ENCODE data around the gene ACSM2B.
"Not testable (repeated sequence)": the region's sequence is repeated elsewhere in the genome, so short reads cannot be mapped to it uniquely, and the experiment has no call there.

Gene ACSM2B, protein sequence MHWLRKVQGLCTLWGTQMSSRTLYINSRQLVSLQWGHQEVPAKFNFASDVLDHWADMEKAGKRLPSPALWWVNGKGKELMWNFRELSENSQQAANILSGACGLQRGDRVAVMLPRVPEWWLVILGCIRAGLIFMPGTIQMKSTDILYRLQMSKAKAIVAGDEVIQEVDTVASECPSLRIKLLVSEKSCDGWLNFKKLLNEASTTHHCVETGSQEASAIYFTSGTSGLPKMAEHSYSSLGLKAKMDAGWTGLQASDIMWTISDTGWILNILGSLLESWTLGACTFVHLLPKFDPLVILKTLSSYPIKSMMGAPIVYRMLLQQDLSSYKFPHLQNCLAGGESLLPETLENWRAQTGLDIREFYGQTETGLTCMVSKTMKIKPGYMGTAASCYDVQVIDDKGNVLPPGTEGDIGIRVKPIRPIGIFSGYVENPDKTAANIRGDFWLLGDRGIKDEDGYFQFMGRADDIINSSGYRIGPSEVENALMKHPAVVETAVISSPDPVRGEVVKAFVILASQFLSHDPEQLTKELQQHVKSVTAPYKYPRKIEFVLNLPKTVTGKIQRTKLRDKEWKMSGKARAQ
- long read RNA-seq, donor 1, transcript ACSM2B-201 (14 exons, 2,935 nt), result major isoform, 11 of 25 reads
- long read RNA-seq, donor 1, partial matches to known transcripts, result 6 of 25 reads
- long read RNA-seq, donor 1, other reads (novel, unspliced or antisense), result 0 of 25 reads
- long read RNA-seq, donor 2, transcript ACSM2B-201 (14 exons, 2,935 nt), result major isoform, 5 of 9 reads
- long read RNA-seq, donor 2, partial matches to known transcripts, result 0 of 9 reads
- long read RNA-seq, donor 2, other reads (novel, unspliced or antisense), result 0 of 9 reads
- long read RNA-seq, donor 3, partial matches to known transcripts, result 0 of 7 reads
- long read RNA-seq, donor 3, other reads (novel, unspliced or antisense), result 0 of 7 reads
- long read RNA-seq, donor 4, transcript ACSM2B-201 (14 exons, 2,935 nt), result major isoform, 7 of 14 reads
- long read RNA-seq, donor 4, transcript ACSM2B-205 (2 exons, 734 nt), result minor isoform, 6 of 14 reads
- long read RNA-seq, donor 4, partial matches to known transcripts, result 0 of 14 reads
- long read RNA-seq, donor 4, other reads (novel, unspliced or antisense), result 0 of 14 reads
- long read RNA-seq, donor 5, transcript ACSM2B-201 (14 exons, 2,935 nt), result major isoform, 6 of 8 reads
- long read RNA-seq, donor 5, partial matches to known transcripts, result 0 of 8 reads
- long read RNA-seq, donor 5, other reads (novel, unspliced or antisense), result 0 of 8 reads
- long read RNA-seq, donor 6, transcript ACSM2B-201 (14 exons, 2,935 nt), result major isoform, 7 of 13 reads
- long read RNA-seq, donor 6, partial matches to known transcripts, result 0 of 13 reads
- long read RNA-seq, donor 6, other reads (novel, unspliced or antisense), result 0 of 13 reads
- long read RNA-seq, donor 7, result 0 reads
- long read RNA-seq, donor 8, transcript ACSM2B-201 (14 exons, 2,935 nt), result major isoform, 7 of 11 reads
- long read RNA-seq, donor 8, partial matches to known transcripts, result 0 of 11 reads
- long read RNA-seq, donor 8, other reads (novel, unspliced or antisense), result 0 of 11 reads

DNA sequence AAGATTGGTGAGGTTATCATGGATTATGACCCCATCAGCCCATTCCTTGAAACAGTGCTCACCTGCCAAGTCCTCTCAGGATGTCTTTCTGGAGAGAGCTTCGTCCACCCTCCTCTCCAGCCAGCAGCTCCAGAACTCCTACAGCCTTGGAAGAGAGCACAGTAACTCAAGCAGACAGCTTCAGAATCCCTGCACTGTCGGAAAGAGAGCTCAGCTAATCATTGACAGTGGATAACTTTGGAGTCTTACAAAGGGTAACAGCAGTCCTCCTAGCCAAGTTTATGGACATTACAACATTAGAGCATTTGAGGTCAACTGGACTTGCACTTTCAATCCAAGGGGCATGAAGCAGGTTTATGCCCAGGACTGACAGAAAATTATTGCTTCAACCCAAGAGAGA is at the start of gene ACSM2B:
TSS of gene ACSM2B (minus strand) at position 223 of the 400 bp plus-strand sequence. CDS start 11,522 bp downstream, outside the sequence.
- not testable (repeated sequence) for DNase-seq

DNA sequence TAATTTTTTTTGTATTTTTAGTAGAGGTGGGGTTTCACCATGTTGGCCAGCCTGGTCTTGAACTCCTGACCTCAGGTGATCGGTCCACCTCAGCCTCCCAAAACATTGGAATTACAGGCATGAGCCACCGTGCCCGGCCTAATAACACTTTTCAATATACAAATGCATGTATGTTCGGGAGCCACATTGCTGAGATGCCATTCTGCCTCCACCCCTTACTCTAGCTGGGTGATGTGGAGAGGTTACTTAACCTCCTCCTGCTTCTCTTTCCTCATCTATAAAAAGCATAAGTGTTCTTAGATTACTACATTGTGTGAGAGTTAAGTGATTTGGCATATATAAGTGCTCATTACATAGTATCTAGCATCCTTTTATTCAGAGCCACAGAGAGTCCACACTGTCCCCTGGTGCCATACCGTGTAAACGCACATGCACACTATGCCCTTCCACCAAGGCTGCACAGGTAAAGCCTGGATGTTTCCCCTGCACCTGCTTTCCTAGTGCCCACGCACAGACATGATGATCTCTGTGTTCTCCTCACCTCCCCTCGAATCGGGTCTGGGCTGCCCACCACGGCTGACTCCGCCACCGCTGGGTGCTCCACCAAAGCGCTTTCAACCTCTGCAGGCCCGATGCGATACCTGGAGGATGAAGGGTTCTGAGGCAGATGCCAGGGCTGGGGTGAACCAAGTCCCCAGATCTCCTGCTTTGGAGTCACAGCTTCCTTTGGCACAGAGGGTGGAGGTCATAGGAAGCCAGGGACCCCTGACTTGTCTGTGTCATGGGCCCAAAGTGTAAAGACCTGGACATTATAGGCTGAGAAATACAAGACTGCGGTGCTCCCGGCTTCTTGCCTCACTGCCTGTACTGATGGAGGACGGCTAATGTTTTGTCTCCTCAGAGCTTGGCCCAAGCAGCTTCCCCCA is 49.0 kb upstream of the ACSM2B start:
- DNase-seq, result no peak

DNA sequence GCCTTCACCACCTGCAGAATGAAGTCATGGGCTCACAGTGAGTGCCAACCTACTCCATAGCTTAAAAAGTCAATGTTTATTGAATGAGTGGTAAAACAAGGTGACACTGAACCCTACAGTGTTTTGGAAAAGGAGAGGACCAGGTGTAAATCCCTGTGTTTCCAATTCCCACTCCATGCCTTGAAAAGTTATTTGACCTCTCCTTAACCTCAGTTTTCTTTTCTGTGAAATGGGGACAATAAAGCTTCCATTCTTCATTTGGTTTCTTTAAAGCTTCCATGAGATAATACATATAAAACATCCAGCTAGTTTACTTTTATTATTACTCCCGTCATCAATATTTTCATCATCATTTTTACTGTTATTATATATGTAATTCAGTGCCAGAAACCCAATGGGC is 48.0 kb upstream of the ACSM2B start:
- DNase-seq, result no peak

DNA sequence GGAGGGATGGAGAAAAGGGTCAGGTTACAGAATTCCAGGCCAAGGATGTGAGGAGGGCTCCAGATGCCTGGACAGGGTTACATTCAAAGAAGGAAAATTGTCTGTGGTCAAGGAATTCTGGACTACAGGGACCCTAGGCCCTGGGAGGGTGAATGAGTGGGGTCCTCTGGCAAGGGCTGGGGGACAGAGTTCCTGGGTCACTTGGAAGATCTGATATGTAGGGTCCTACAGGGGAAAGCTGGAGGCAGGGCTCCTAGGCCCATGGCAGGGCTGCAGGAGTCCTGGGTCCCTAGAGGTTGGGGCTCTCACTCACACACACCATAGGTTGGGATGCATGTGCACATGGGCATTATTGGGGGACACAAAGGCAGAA is 46.3 kb upstream of the ACSM2B start:
- DNase-seq, result no peak

DNA sequence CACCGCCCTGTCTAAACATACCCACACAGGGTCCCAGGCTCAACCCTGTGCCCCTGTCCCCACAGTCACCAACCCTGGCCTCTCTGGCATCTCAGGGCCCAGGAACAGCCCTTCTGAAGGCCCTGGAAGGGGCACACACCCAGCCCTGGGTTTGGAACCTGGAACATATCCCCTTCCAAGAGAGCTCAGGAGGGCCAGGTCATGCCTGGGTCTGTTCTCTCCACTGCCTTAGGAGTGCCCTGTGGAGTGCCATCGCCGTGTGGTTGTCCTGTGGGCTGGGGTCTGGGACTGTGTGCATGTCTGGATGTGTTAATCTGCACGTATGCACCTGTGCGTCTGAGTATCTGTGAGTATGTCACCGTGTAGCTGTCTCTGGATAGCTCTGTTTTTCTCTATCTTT is 45.2 kb upstream of the ACSM2B start:
- DNase-seq, result no peak

DNA sequence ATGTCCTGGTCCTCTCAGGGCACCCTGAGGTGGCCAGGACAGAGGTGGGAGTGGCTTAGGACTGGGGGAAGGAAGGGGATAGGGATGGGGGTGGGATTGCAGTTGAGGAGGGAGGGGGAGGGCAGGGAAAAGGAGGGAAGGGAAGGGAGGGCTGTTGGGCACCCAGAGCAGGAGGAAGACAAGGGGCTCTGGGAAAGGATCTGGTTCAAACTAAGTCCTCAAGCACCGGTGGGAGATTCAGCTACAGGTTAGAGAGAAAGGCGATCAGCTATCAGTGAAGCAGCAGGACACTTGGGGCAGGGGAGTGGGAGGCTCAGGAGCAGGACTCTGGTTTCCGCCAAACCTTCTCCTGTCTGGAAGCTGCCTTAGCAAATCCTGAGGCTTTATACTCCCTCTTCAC is 44.6 kb upstream of the ACSM2B start:
- no peak for DNase-seq

DNA sequence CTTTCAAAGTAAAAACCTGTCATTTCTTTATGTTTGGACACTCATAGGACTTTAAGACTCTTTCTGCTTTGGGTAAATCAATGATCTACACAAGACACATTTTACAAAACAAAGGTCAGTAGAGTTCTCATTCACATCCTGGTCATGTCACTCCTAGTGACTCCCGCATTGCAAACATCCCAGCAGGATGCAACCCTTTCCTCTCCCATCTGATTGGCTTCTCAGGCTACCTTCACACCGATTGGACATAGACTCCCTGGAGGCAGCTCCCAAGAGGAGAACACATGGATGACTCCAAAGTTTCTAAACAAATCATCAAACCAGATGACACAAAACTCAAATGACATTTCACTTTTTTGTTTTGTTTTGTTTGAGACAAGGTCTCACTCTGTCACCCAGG is 43.8 kb upstream of the ACSM2B start:
- no peak for DNase-seq

DNA sequence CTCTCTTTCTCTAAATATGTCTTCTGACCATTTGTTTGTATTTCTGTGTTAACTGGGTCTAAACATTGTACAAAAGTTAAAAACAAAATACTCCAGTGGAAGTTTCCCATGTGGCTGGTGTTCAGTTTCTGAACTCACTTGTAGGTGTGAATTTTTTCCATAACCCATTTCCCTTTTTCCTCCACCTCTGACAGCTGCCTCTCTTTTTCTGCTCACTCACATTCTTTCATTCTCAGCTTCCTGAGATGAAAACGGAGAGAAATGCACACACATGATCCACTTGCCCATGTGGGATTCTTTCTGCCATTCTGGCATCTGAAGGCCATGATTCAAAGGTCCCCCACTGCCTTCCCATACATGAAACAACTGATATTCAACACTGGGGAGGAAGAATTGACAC is 41.1 kb upstream of the ACSM2B start:
- DNase-seq, result no peak

DNA sequence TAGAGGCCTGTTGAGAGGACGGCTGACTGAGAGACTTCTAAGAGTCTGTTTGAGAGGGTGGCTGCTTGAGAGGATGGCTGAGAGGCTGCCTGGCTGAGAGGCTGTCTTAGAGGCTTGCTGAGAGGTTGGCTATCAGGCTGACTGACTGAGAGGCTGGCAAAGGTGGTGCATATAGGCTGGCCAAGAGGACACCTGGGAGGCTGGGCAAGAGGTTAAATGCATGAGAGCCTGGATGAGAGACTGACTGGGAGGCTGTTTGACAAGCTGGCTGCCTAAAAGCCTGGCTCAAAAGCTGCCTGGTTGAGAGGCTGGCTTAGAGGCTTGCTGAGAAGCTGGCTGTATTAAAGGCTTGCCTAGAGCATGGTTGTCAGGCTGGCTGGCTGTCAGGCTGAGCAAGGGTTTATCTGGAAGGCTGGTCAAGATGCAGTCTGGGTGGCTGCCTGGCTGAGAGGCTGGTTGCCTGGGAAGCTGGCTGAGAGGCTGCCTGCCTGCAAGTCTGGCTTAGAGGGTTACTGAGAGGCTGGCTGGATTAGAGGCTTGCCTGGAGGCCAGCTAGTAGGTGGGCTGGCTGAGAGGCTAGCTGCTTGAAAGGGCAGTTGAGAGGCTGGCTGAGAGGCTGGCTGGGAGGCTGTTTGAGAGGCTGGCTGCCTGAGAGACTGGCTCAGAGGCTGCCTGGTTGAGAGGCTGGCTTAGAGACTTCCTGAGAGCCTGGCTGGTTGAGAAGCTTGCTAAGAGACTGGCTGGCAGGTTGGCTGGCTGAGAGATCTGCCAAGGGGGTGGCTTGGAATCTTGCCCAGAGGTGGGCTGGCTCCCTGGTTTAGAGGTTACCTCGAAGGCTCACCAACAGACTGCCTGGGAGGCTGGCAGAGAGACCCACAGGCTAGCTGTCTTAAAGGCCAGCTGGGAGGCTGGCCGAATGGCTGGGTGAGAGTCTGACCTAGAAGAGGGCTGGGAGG is 38.3 kb upstream of the ACSM2B start:
- DNase-seq, result no peak

DNA sequence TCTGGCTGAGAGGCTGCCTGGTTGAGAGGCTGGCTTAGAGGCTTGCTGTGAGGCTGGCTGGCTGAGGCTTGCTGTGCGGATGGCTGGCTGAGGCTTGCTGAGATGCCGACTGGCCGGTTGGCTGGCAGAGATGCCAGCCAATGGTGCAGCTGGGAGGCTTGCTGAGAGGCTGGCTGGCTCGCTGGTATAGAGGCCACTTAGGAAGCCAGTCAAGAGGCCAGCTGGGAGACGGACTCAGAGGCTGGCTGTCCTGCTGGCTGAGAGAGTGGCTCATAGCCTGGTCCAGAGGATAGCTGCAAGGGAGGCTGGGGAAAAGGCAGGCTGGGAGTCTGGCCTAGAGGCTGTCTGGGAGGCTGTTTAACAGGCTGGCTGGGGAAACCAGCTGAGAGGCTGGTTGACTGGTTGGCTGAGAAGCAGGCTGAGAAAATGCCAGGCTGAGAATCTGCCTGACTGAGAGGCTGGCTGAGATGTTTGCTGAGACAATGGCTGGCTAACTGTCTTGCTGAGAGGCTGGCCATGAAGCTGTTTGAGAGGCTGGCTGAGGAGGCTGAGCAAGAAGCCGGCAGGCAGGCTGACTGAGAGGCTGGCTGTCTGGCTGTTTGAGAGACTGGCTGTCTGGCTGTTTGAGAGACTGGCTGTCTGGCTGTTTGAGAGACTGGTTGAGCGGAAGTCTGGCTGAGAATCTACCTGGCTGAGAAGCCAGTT is 37.5 kb upstream of the ACSM2B start:
- no peak for DNase-seq

DNA sequence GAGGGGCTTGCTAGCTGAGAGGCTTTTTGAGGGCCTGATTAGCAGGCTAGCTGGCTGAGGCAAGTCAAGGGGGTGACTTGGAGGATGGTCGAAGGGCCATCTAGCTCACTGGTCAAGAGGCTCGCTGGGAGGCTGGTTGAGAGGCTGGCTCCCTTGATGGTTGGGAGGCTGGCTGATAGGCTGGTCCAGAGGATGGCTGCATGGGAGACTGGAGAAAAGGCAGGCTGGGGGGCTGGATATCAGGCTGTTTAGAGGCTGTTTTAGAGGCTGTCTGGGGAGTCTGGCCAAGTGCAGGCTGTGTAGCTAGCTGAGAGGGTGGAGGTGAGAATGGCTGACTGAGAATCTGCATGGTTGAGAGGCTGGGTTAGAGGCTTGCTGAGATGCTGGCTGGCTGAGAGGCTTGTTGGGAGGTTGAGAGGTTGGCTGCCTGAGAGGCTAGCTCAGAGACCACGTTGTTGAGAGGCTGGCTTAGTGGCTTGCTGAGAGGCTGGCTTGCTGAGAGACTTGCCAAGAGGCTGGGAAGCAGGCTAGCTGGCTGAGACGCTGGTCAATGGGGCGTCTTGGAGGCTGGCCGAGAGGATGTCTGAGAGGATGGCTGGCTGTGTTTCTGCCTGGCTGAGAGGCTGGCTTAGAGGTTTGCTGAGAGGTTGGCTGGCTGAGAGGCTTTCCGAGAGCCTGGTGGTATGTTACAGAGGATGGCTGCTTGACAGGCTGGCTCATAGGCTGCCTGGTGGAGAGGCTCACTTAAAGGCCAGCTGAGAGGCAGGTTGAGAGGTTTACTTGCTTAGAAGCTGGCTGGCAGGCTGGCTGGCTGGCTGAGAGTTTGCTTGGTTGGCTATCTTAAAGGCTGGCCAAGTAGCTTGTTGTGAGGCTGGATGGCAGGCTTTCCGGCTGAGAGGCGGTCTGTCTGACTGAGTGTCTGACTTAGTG is 36.6 kb upstream of the ACSM2B start:
- no peak for DNase-seq

DNA sequence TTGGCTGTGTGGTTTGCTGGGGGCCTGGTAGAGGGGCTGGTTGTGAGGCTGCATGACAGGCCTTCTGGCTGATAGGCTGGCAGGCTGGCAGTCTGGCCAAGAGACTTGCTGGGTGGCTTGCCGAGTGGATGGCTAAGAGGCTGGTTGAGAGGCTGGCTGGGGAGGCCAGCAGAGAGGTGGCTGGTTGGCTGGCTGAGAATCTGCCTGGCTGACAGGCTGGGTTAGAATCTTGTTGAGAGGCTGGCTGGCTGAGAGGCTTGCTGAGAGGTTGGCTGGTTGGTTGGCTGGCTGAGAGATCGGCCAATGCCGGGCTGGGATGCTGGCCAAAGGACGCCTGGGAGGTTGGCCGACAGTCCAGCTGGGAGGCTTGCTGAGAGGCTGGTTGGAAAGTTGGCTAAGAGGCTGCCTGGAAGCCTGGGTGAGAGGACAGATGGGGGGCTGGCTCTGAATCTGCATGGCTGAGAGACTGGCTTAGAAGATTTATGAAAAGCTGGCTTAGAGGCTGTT is 35.9 kb upstream of the ACSM2B start:
- no peak for DNase-seq

DNA sequence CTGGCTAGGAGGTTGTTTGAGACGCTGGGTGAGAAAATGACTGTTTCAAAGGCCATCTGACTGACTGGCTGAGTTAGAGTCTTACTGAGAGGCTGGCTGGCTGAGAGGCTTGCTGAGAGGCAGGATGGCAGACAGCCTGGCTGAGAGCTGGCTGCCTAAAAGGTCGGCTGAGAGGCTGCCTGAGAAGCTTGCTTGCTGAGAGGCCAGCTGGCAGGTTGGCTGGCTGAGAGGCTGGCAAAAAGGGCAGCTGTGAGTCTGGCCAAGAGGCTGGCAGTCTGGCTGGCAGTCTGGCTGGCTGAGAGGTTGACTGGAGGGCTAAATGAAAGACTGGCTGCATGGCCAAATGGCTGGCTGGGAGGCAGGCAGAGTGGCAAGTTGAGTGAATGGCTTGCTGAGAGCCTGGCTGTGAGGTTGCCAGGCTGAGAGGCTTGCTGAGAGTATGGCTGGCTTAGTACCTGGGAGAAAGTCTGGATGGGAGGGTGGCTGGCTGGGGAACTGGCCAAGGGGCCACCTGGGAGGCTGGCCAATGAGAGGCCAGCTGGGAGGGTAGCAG is 35.3 kb upstream of the ACSM2B start:
- no peak for DNase-seq

DNA sequence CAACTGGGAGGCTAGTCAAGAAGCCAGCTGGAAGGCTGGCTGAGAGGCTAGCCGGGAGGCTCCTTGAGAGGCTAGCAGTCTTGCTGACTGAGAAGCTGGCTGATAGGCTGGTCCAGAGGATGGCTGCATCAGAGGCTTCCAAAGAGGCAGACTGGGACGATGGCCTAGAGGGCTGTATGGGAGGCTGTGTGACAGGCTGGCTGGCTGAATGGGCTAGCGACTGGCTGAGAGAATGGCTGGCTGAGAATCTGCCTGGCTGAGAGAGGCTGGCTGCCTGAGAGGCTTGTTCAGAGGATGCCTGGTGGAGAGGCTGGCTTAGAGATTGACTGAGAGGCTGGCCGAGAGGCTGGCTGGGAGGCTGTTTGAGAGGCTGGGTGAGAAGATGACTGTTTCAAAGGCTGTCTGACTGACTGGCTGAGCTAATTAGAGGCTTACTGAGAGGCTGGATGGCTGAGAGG is 34.8 kb upstream of the ACSM2B start:
- no peak for DNase-seq

DNA sequence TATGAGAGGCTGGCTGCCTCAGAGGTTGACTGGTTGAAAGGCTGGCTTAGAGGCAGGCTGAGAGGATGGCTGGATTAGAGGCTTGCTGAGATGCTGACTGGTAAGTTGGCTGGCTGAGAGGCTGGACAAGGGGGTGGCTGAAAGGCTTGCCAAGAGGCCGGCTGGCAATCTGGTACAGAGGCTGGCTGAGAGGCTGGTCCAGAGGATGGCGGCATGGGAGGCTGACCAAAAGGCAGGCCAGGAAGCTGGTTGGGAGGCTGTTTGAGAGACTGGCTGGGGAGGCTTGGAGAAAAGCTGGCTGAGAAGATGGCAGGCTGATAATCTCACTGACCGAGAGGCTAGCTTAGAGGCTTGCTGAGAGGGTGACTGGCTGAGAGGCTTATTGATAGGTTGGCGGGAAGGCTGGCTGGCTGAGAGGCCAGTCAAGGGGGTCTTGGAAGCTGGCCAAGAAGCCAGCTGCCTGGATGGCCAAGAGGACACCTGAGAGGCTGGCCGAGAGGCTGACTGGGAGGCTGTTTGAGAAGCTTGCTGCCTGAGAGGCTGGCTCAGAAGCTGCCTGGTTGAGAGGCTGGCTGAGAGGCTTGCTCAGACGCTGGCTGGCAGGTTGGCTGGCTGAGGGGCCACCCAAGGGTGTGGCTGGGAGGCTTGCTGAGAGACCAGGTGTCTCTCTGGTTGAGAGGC is 34.2 kb upstream of the ACSM2B start:
- no peak for DNase-seq

DNA sequence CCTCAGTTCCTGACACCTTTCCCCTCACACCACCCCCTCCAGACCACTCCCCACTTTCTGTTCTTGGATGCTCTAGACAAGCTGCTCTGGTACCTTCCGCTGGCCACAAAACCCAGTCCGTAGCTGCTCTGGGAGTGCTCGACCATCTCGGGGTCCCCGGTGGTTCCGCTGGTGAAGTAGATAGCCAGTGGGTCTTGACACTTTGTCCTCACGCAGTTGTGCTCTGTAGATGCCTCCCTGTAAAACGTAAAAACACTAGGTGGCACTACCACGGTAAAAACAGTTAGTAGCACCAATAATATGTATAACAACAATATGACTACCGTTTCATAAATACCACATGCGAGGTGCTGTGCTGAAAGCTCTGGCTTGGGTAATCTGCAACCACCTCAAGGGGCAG is 26.0 kb upstream of the ACSM2B start:
- not testable (repeated sequence) for DNase-seq

DNA sequence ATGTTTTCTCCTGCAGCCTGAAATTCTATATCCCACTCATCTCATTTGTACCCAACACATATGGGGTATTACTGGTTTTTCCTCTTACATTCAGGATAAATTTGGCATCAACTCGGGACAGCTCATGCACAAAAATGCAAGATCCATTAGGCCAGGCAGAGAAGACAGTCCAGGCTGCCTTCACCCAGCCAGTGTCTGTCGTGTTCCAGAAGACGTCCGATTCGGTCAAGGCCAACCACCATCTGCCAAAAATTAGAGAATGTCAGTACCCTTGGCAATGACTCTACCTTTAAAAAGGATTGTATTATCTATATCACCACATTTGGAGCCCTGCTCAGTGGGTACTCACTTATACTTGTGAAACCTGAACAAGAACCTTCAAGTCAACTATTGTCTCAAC is 23.3 kb upstream of the ACSM2B start:
- not testable (repeated sequence) for DNase-seq
